Liver (tissue), 3 donors: ENCODE data around the gene SNRNP48.

Experiments
- GABPA ChIP-seq, 2 donors: IDR thresholded peaks in 1 of 2; conservative IDR thresholded peaks in 1 of 2; 2 replicates each; pipeline ENCODE4 v1.6.1; 2016; ENCODE audit warnings: antibody characterized with exemption in 2 of 2, mild to moderate bottlenecking in 1 of 2, moderate library complexity in 1 of 2
- HNF4A ChIP-seq, 2 donors: conservative IDR thresholded peaks; 2 replicates each; pipeline ENCODE4 v1.6.1; 2016; ENCODE audit warnings: antibody characterized with exemption in 2 of 2, mild to moderate bottlenecking in 2 of 2
- MAX ChIP-seq: IDR thresholded peaks from 2 replicates; pipeline ENCODE4 v1.6.1; 2016; ENCODE audit warnings: antibody characterized with exemption
- RAD21 ChIP-seq, 2 donors: IDR thresholded peaks; 2 replicates each; pipeline ENCODE4 v1.6.1; 2016; ENCODE audit warnings: antibody characterized with exemption in 2 of 2, mild to moderate bottlenecking in 2 of 2
- SP1 ChIP-seq: IDR thresholded peaks from 2 replicates; pipeline ENCODE4 v1.6.1; 2018; ENCODE audit warnings: antibody characterized with exemption, mild to moderate bottlenecking
- TAF1 ChIP-seq: conservative IDR thresholded peaks from 2 replicates; pipeline ENCODE4 v1.6.1; 2016; ENCODE audit warnings: antibody characterized with exemption, mild to moderate bottlenecking
- TF ChIP-seq, protein P1 (sequence below): fragments of 150-350 bp; IDR thresholded peaks from 2 replicates; pipeline ENCODE4 v1.5.1; 2017; ENCODE audit warnings: improper control_type of control experiment, low read depth, low read length; ENCODE audit not compliant: missing input control
- TF ChIP-seq, protein P2 (sequence below): IDR thresholded peaks from 2 replicates; pipeline ENCODE4 v1.6.1; 2016; ENCODE audit warnings: antibody characterized with exemption, mild to moderate bottlenecking
- TF ChIP-seq, protein P3 (sequence below): IDR thresholded peaks from 2 replicates; pipeline ENCODE4 v1.6.1; 2016; ENCODE audit warnings: antibody characterized with exemption
- donor health status: healthy.
- donor health status: healthy.

- TF ChIP-seq, protein P1, sequence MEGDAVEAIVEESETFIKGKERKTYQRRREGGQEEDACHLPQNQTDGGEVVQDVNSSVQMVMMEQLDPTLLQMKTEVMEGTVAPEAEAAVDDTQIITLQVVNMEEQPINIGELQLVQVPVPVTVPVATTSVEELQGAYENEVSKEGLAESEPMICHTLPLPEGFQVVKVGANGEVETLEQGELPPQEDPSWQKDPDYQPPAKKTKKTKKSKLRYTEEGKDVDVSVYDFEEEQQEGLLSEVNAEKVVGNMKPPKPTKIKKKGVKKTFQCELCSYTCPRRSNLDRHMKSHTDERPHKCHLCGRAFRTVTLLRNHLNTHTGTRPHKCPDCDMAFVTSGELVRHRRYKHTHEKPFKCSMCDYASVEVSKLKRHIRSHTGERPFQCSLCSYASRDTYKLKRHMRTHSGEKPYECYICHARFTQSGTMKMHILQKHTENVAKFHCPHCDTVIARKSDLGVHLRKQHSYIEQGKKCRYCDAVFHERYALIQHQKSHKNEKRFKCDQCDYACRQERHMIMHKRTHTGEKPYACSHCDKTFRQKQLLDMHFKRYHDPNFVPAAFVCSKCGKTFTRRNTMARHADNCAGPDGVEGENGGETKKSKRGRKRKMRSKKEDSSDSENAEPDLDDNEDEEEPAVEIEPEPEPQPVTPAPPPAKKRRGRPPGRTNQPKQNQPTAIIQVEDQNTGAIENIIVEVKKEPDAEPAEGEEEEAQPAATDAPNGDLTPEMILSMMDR: no peak
- TF ChIP-seq, protein P2, sequence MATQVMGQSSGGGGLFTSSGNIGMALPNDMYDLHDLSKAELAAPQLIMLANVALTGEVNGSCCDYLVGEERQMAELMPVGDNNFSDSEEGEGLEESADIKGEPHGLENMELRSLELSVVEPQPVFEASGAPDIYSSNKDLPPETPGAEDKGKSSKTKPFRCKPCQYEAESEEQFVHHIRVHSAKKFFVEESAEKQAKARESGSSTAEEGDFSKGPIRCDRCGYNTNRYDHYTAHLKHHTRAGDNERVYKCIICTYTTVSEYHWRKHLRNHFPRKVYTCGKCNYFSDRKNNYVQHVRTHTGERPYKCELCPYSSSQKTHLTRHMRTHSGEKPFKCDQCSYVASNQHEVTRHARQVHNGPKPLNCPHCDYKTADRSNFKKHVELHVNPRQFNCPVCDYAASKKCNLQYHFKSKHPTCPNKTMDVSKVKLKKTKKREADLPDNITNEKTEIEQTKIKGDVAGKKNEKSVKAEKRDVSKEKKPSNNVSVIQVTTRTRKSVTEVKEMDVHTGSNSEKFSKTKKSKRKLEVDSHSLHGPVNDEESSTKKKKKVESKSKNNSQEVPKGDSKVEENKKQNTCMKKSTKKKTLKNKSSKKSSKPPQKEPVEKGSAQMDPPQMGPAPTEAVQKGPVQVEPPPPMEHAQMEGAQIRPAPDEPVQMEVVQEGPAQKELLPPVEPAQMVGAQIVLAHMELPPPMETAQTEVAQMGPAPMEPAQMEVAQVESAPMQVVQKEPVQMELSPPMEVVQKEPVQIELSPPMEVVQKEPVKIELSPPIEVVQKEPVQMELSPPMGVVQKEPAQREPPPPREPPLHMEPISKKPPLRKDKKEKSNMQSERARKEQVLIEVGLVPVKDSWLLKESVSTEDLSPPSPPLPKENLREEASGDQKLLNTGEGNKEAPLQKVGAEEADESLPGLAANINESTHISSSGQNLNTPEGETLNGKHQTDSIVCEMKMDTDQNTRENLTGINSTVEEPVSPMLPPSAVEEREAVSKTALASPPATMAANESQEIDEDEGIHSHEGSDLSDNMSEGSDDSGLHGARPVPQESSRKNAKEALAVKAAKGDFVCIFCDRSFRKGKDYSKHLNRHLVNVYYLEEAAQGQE: no peak
- no peak for TF ChIP-seq TAF1
- TF ChIP-seq RAD21 (IDR thresholded peaks at IDR 0.05): no peak
- no peak for TF ChIP-seq GABPA (IDR thresholded peaks at IDR 0.05 in 1 of 2, conservative IDR thresholded peaks at IDR 0.05 in 1 of 2)
- no peak for TF ChIP-seq SP1
- no peak for TF ChIP-seq HNF4A (conservative IDR thresholded peaks at IDR 0.05)
- TF ChIP-seq, protein P3, sequence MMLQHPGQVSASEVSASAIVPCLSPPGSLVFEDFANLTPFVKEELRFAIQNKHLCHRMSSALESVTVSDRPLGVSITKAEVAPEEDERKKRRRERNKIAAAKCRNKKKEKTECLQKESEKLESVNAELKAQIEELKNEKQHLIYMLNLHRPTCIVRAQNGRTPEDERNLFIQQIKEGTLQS: no peak
- TF ChIP-seq MAX: no peak
Observed at GRCh38 chr6:7546020-7546369, 44.0 kb upstream of the SNRNP48 start.
